ENCODE results near the gene FAM53A. TPM values are rescaled to one million over a fixed set of nuclear protein-coding genes. Genes with fewer than 3 reads are reported as not detected.

FAM53A gene
- total and polyA plus RNA-seq, 10 of the 15 experiments (the other 5 are each of a cell fraction or from before 2014, with no cell fraction given): 0.02 to 0.87 (median 0.38) TPM; not detected in 2

GRCh38 chr4:1712216-1713002 lies 28.3 kb upstream of the FAM53A start, which contains the start of gene SLBP (continued):
- no peak for TF ChIP-seq ZBTB33 (IDR thresholded peaks at IDR 0.05)
- TF ChIP-seq ZNF217 (IDR thresholded peaks at IDR 0.05): no peak
- TF ChIP-seq ZNF384 (IDR thresholded peaks at IDR 0.05; ENCODE audit: borderline replicate concordance, low read depth, low read length): no peak
- TF ChIP-seq EGR1 (IDR thresholded peaks at IDR 0.05; ENCODE audit: borderline replicate concordance in 1 of 2, low read depth in 2 of 2, low read length in 2 of 2): peak in 1 of 2 experiments; percentile 47; a peak in 1 of 3 replicates
- TF ChIP-seq NR2C2 (IDR thresholded peaks at IDR 0.05; ENCODE audit: borderline replicate concordance, control insufficient read depth, insufficient read length, low read depth): no peak
- TF ChIP-seq TCF3 (IDR thresholded peaks at IDR 0.05; ENCODE audit: borderline replicate concordance, insufficient read depth, low read depth, low read length): 0 out of 2 replicates have a peak, but pooled peaks have one; percentile 9
- peak; percentile 62; the same call in 1 of the 2 replicates for TF ChIP-seq TCF12 (IDR thresholded peaks at IDR 0.05; ENCODE audit: low read depth, low read length)
- peak; percentile 95 for TF ChIP-seq POLR2AphosphoS2 (IDR thresholded peaks at IDR 0.05; ENCODE audit: low read depth, low read length)
- no peak; the same call in 1 of the 2 replicates for TF ChIP-seq ZNF592 (IDR thresholded peaks at IDR 0.05)
- TF ChIP-seq ZNF274 (IDR thresholded peaks at IDR 0.05; ENCODE audit: insufficient read depth, insufficient read length): no peak
- no peak for TF ChIP-seq ZZZ3 (IDR thresholded peaks at IDR 0.05; ENCODE audit: control insufficient read depth, insufficient read length, low read depth)
- no peak for TF ChIP-seq PAX8 (IDR thresholded peaks at IDR 0.05)
- TF ChIP-seq STAT1 (conservative IDR thresholded peaks at IDR 0.05): peak; percentile 97; the same call in 1 of the 2 replicates
- TF ChIP-seq PKNOX1 (IDR thresholded peaks at IDR 0.05): no peak
- TF ChIP-seq NFYB (IDR thresholded peaks at IDR 0.05; ENCODE audit: insufficient read depth, low read depth, low read length): peak; percentile 88
- TF ChIP-seq SIX5 (IDR thresholded peaks at IDR 0.05; ENCODE audit: low read depth, low read length, severe bottlenecking): peak; percentile 19
- no peak for TF ChIP-seq ASH2L (IDR thresholded peaks at IDR 0.05; ENCODE audit: borderline replicate concordance, low read depth)

Data from GM12878 (cell line).